Hepatocyte (in vitro differentiated cells): ENCODE data around the gene SDSL.

Experiments used
- EZH2 ChIP-seq: fragments of 200-600 bp; sonication (generic); IDR thresholded peaks from 2 replicates; pipeline ENCODE4 v1.6.1; 2016; ENCODE audit warnings: antibody characterized with exemption, mild to moderate bottlenecking, borderline replicate concordance
- TF ChIP-seq, protein P1 (sequence below): fragments of 200-600 bp; sonication (generic); IDR thresholded peaks from 2 replicates; pipeline ENCODE4 v1.5.1; 2016; ENCODE audit warnings: antibody characterized with exemption, mild to moderate bottlenecking; ENCODE audit not compliant: poor library complexity

GRCh38 chr12:113449839-113450238 lies 27.7 kb downstream of the SDSL start:
- TF ChIP-seq, protein P1, sequence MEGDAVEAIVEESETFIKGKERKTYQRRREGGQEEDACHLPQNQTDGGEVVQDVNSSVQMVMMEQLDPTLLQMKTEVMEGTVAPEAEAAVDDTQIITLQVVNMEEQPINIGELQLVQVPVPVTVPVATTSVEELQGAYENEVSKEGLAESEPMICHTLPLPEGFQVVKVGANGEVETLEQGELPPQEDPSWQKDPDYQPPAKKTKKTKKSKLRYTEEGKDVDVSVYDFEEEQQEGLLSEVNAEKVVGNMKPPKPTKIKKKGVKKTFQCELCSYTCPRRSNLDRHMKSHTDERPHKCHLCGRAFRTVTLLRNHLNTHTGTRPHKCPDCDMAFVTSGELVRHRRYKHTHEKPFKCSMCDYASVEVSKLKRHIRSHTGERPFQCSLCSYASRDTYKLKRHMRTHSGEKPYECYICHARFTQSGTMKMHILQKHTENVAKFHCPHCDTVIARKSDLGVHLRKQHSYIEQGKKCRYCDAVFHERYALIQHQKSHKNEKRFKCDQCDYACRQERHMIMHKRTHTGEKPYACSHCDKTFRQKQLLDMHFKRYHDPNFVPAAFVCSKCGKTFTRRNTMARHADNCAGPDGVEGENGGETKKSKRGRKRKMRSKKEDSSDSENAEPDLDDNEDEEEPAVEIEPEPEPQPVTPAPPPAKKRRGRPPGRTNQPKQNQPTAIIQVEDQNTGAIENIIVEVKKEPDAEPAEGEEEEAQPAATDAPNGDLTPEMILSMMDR: no peak
- no peak for TF ChIP-seq EZH2
